Measurements from ENCODE around the gene TNFRSF19.

Gene TNFRSF19

DNA sequence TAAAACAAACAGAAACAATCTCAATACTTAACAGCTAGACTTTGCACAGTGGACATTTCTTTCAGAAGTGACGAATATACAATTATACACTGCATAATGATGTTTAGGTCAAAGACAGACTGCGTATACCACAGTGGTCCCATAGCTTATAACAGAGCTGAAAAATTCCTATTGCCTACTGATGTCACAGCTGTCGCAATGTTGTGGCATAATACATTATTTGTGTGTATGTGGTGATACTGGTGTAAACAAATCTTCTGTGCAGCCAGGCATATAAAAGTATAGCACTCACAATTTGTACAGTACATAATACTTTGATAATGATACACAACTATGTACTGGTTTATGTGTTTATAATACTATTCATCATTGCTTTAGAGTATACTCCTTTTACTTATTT is 116.7 kb downstream of the TNFRSF19 start:
- DNase-seq (ENCODE audit: low read depth) = no peak

DNA sequence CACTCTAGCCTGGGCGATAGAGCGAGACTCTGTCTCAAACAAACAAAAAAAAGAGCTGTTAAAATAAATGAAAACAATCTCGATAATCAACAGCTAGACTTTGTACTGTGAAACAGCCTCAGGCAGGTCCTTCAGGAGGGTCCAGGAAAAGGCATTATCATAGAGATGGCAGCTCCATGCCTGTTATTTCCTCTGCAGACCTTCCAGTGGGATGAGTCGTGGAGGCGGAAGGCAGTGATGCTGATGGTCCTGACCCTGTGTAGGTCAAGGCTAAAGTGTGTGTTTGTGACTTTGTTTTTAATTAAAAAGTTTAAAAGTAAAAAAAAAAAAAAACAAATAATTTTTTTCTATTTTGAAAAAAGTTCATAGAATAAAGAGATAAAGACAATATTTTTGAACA is 117.4 kb downstream of the TNFRSF19 start:
- peak; percentile 71 for DNase-seq (ENCODE audit: low read depth)

DNA sequence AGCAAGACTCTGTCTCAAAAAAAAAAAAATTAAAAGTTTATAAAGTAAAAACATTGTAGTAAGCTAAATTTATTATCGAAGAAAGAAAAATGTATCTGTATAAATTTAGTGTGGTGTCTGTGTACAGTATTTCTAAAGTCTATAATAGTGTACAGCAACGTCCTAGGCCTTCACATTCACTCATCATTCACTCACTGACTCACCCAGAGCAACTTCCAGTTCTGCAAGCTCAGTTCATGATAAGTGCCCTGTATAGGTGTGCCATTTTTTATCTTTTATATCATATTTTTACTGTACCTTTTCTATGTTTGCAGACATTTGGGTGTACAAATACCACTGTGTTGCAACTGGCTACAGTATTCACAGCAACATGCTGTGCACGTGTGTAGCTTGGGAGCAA is 118.1 kb downstream of the TNFRSF19 start:
- DNase-seq (ENCODE audit: low read depth) = peak; percentile 31

DNA sequence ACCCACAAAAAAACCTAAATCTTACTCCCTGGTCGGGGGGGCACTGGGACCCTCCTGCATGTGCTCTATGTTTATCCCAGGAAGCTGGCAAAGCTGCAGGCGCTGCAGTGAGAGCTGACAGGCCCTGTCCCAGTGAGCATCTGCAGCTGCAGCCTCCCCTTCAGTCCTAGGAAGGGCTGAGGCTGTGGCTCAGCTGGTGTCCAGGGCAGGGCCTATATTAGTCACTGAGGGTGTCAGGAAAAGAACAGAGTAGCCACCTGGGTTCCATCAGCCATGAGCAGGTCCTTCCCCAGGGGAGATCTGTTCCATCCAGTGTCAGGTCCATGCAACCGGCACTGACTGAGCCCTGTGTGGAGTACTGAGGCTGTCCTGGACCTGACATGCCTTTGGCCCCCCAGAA is 120.5 kb downstream of the TNFRSF19 start:
- DNase-seq (ENCODE audit: low read depth) = no peak

DNA sequence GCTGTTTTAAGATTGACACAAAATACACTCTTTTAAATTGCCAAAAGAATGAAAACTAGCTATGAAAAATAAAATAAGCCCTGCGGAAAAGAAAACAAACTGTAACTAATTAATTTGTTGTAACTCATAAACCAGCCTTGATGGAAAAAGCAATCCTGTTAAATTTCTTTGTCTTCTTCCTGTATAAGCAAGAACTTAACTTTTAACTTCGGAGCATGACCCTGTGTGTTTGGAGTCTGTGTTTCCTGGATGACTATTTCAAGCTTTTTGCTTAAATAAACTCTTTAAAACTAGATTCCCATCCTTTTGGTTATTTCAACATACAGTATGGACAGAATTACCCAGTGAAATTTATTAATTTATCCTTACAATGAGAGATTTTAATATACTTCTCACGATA is 122.6 kb downstream of the TNFRSF19 start:
- no peak for DNase-seq (ENCODE audit: low read depth)

DNA sequence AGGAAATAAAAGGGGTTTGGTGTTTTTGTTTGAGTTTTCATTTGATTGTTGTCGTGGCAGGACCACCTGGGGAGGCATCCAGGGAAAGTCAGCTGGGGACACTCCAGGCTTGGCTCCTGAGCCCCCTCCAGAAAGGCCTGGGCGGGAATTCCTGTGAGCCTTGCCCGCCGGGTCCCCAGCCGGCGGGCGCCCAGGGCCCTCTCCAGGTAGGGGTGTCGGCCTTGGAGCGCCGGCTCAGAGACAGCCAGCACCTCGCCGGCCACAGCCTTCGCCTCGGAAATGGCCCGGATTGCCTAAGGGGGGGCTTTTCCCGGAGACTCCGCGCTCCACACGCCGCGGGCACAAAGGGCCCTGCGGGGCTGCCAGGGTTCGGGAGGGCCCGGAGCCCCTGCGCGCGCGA is 125.0 kb downstream of the TNFRSF19 start:
- no peak for DNase-seq (ENCODE audit: low read depth)

DNA sequence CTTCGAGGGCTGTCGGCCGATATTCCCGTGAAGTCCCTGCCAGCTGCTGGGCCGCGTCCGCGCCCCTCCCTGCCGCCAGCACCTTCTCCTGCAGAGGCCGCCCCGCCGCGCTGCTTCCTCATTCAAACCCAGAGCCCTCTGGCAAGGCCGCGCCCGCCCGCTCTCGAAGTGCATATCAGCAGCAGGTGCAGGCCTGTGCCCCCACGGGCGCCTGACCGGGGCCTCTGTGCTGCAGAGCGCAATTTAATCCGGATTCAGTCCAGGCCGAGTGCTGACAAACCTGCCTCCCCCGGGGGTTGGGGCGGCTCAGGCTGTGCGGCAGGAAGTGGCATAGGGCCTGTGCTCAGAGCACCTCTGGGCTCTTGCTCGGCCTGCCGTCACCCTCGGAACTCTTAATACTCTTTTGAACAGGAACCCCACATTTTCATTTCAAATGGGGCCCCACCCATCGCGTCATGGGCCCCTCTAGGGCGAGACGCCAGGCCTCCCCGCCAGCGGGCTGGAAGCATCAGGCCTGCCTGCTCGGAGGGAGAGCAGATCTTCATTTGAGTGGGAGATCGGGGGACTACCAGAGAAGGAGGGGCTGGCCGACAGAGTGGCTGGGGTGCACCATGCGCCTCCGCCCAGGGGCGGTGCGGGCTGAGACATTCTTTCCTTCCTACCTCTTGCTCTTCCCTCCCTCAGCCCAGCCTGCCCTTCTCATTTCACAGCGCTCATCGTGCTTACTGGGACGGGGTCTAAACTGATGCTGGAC is 125.7 kb downstream of the TNFRSF19 start:
- no peak for DNase-seq (ENCODE audit: low read depth)

DNA sequence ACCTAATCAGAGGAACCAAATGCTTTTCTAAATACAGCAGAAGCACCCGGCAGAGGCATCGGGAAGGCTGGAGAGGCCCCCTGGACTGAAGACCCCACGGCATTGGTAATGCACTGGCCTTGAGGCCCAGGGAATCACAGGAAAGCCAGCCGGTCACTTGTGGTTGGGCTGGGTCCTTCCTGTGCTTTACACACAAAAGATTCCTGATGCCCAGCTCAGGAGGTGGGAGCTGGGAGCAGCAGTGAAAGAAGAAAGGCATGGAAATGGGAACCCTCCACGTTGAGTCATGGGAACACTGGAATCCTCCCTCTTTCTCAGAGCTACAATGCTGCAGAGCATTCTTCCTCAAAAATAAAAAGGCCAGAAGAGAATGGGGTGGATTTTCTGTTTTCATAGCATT is 126.4 kb downstream of the TNFRSF19 start:
- DNase-seq (ENCODE audit: low read depth) = no peak

DNA sequence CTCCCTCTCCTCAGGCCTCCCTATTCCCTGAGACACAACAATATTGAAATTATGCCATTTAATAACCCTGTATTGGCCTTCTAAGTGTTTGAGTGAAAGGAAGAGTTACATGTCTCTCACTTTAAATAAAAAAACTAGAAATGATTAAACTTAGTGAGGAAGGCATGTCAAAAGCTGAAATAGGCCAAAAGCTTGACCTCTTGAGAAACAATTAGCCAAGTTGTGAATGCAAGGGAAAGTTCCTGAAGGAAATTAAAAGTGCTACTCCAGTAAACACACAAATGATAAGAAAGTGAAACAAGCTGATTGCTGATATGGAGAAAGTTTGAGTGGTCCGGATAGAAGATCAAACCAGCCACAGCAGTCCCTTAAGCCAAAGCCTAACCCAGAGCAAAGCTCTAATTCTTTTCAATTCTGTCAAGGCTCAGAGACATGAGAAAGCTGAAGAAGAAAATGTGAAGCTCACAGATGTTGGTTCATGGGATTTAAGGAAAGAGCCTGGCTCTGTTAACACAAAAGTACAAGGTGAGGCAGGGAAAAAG is 127.6 kb downstream of the TNFRSF19 start:
- DNase-seq (ENCODE audit: low read depth) = no peak

DNA sequence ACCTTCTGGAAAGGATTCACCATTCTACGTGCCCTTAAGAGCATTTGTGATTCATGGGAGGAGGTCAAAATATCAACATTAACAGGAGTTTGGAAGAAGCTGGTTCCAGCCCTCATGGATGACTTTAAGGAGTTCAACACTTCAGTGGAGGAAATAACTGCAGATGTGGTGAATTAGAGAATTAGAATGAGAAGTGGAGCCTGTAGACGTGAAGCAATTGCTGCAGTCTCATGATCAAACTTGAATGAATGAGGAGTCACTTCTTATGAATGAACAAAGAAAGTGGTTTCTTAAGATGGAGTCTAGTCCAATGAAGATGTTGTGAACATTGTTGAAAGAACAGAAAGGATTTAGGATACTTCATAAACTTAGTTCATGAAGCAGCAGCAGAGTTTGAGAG is 129.1 kb downstream of the TNFRSF19 start:
- DNase-seq (ENCODE audit: low read depth) = no peak

DNA sequence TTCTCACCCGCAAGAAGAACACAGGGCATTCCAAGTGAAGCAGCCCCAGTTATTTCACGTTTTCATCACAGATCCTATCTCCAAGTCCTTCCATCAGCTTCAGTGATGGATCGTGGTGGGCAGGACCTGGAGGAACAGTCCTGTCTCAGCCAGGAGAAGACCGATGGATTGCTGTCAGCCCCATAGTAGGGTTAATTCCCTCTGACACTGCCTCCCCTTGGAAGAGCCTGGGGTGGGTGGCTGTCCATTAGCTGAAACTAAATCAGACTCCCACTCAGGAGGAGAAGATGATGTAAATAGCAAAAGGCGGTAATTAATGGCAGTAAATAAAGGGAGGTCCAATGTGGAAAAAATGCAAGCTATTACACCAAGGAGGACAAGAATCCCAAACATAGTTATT is 131.0 kb downstream of the TNFRSF19 start:
- no peak for DNase-seq (ENCODE audit: low read depth)

DNA sequence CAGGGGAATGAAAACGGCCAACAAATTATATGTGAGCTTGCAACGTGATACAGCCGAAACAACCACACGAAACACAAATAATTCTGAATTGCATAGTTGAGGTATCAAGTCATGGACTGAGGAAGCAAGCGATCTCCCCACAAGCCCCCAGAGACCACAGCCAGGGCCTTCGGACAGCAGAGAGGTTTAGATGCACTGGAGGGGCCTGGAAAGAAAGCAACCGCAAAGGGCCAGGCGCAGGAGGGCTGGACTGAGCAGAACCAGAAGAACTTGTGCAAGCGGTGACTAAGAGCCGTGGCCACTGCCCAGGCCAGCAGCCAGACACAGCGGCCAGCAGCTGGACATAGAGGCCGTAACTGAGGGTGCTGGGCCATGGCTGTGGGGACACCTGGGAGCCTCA is 131.4 kb downstream of the TNFRSF19 start:
- no peak for DNase-seq (ENCODE audit: low read depth)

DNA sequence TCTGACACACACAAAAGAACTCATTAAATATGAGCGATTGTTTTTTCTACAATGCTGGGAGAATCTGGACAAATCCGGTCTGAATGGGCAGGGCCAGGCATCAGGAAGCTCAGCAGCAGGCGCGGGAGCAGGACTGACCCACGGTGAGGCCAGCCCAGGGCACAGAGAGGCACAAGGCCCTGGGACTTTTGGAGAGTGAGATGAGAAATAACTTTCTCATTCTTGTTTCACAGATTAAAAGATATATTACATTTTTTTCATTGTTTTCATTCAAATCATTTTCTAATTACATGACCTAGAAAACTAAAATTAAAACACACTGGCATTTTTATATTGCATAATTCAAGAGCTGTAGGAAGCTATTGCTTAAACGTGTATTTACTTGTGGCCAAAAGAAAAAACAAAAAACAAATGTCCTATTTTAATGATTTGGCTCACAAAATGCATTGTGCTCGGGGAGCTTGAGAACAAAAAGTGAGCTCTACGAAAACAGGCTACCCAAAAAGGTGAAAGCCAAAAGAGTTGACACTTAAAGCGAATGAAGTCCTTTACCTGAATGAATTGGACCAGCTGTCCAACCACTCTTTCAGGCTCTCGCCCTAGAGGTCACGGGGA is 133.1 kb downstream of the TNFRSF19 start:
- no peak for DNase-seq (ENCODE audit: low read depth)

DNA sequence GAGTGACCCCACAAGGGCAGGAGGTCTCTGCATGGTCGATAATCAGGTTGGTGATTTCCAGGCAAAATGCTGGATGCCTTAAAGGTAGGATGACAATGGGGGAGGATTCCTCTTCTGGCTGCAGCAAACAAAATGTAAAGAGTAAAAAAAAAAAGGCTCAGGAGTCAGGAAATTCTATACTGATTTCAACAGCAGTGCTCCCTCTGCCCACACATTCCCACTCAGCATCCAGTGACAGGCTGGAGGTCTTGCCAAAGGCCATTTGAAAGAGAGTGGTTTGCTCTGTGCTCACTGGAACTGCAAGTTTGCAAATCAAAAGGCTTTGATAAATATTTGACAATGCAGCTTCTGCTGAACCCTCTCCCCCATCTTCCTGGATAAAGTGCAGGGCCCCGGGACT is 135.4 kb downstream of the TNFRSF19 start:
- DNase-seq (ENCODE audit: low read depth) = no peak

DNA sequence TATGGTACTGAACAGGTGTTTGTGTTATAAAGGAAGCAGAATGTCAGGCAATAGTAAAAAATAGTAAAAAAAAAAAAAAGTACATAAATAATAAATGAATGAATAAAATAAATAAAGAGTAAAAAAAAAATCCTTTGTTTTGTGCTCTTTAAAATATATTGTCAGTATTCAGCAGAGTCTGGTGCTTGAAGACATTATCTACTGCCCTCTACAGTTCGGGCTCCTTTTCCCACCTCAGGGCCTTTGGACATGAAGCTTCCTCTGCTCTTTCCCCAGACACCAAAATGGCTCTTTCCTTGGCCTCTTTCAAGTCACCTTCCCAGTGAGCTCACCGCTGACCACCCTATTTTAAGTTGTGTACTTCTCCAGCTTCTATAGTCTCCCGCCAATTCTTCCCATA is 137.5 kb downstream of the TNFRSF19 start:
- peak; percentile 65 for DNase-seq (ENCODE audit: low read depth)

DNA sequence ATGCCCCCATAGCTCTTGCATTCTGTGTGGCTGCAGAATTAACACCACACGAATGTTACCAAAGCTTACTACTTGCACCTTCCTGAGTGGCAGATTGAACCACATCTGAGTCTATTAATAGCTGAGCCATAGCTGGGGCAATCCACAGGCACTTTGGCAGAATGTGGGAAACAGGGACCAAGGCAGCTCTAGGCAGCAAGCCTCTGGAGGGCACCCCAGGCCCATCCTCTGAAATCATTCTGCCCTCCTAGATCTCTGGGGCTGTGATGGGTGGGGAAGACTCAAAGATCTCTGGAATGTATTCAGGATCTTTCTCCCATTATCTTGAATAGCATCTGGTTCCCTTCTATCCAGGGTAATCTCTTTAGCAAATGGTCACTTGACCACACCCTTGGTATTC is 139.3 kb downstream of the TNFRSF19 start:
- DNase-seq (ENCODE audit: low read depth) = peak; percentile 45

DNA sequence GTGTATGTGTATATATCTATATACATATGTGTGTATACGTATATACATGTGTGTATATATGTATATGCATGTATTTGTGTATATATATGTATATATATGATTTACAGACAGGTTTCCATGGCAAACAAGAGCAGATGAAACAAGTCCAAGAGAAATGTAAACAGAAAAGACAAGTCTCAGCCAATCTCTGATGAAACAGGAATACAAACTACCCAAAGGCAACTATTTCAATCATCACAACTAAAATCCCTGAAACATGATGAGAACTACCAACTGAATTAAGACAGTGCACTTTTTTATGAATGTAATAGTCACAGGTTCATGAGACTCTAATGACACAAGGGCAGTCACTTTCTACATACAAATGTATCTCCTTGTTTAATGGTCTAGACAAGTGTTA is 140.2 kb downstream of the TNFRSF19 start:
- no peak for DNase-seq (ENCODE audit: low read depth)

DNA sequence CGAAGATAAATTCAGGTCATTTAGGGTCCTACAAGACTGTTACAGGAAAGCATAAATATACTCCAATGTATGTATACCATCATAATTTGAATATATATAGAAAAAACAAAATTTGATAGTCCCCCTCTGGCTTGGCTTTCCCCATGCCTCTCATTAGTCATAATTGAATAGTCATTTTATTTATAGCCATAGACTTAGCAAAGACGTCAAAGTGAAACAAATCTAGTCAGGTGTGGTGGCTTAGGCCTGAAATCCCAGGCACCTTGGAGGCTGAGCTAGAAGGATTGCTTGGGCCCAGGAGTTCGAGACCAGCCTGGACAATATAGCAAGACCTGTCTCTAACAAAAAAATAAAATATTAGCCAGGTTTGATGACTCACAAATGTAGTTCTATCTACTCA is 141.1 kb downstream of the TNFRSF19 start:
- no peak for DNase-seq (ENCODE audit: low read depth)

DNA sequence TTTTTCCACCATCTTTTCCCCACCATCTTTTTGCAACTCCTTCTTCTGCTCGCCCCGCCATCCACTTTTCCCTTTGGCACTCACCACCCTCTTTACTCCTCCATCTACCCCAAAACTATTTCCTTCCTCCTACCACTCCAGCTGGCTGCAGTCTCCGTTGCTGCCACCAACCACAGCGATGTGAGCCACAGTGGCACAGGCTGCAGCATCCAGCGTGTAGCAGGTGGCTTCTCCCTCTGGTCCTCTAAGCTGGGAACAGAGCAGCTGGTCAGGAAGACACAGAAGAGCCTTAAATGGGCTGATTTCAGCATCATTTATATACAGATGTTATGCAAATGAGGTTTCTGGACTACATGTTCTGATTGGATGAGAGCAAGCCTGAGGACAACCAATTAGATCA is 144.5 kb downstream of the TNFRSF19 start:
- DNase-seq (ENCODE audit: low read depth) = no peak

DNA sequence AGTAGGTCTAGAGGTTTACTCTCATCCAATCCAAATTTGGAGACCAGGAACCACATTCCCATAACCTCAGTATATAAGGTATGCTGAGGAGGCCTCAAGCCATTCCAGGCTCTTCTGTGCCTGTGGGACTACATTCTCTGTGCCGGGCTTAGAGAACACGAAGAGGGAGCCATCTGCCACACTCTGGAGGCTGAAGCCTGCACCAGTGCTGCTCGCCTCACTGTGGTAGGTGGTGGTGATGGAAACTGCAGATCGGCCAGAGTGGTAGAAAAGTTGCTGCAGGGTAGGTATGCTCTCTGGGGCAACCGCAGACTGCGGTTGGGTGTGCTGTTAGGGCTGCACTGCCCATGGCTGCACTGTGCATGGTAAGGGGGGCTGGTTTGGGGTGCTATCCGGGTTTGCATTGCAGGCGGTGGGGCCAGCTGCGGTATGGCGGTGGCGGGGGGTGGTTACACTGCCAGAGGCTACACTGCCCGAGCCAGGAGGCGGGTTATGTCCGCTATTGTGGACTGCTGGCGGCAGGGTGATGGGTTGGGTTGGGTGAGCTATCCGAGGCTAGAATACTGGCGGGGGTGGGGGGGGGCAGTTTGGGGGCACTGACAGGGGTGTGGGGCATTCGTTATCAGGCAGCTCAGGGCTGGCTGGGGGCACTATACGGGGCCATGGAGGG is 145.0 kb downstream of the TNFRSF19 start:
- DNase-seq (ENCODE audit: low read depth) = no peak

DNA sequence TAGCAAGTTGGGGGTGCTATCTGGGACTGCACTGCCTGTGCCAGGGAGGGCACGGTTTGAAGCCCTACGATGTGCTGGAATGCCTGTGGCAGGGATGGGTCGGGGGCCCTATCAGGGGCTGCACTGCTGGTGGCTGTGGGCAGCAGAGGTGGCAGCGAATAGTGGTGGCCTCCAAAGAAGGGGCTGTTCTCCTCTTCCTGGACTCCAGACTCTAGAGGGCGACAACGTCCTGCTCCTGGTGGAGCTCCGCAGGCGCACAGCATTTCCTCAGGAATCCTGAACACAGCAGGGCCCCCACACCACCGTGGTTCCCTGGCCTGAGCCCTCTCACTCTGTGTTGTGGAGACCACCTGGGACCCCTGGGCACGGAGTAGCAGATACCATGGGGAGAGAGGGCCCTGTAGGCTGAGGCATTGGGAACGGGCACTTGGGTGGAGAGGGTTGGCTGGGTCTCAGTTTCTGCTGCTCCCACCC is 145.6 kb downstream of the TNFRSF19 start:
- DNase-seq (ENCODE audit: low read depth) = peak; percentile 35

DNA sequence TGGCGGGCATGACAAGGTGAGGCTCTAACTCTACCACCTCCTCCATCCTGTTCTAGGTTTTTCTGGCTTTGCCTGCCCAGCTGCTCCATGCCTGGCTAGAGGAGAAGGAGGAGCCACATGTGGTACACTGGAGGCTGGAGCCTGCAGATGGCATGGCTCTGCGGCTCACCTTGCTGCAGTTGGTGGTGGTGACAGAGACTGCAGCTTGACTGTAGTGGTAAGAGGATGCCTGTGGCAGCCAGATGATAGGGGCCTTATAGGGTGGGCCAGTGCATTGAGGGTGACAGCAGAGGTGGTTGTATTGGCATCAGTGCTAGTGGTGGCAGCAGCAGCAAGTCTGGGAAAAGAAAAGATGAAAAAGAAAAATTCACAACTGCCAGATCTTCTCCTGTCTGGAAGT is 146.2 kb downstream of the TNFRSF19 start:
- DNase-seq (ENCODE audit: low read depth) = no peak

DNA sequence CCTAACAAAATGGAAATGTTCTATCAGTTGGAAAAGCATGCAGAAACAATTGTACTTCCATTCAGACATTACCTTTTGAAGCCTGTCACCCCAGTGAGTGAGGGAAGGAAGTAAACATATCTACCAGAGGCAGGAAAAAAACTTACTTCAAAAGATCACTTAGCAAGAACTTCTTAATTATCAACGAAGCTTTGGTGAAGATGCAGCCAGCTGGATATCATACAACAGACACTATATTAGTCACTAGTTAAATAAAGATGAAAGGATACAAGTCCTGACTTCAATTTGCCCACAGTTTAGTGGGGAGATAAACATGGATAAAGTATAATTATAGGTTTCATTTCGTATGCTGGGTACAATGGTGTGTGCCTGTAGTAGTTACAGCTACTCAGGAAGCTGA is 148.8 kb downstream of the TNFRSF19 start:
- DNase-seq (ENCODE audit: low read depth) = no peak
